NCI-H526 treated with DMSO at 0.1 percent for 48 hours (cell line): Measurements from ENCODE around the gene E2F3.

ENCODE experiments used
- DNase-seq: peaks from one replicate; lab custom pipeline; 2025; lab: John Stamatoyannopoulos, UW

The E2F3 gene

DNA sequence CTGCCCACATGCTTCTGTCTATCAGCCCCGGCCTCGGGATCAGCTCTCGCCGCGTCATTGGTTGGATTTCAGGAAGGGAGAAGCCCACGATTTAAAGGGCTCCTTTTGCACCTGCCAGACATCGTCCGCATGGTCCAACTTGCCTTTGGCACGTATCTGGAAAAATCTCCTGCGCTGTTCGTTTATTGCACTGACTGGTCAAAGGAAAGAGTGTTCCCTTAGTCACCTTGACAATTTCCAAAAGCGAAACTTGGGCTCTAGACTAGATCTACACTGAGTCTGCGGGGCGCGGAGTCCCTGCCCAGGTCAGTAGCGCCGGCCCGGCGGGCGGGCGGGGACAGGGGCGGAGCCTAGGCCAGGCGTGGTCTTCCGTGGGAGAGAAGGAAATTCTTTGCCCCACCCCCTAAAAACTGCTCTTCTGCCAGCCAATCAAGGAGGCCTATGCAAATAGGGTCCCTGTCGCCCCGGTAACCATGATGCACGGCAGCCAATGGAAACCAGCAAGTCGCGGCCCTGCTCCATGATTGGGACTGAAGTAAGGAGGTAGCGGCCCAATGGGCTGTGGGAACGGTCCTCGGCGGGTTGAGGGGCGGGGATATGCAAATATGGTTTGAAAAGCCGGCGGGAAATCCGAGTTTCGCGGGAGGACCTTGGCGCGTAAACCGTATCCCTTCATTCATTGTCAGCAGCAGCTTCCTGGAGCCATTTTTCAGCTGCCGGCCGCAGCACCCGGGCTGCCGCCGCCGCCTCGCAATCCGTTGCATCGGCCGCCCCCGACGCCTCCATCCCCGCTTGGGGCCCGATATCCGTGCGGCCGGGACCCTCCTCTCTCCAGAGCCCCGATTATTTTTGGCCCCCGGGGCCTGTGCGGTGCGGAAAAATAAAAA lies at the start of gene E2F3:
Gene E2F3, plus strand, starts transcription at position 675 of the 887 bp plus-strand sequence. CDS start 354 bp downstream, outside the sequence.
- DNase-seq, result peak; percentile 99

DNA sequence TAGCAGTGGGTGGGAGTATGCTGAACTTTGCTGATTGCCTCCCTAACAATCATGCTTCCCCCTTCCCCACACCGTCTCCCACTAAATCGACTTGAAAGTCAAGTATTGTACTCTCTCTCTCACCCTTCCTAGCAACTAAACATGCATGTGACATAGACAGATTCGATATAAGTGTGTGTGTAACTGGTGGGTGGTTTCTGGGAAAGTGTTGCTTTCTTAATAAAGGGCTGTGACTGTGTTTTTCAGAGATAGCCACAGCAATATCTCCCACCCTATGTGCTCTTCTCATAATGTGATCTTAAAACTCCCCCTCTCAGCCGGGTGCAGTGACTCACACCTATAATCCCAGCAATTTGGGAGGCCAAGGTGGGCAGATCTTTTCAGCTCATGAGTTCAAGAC lies 49.3 kb upstream of the E2F3 start:
- no peak for DNase-seq

DNA sequence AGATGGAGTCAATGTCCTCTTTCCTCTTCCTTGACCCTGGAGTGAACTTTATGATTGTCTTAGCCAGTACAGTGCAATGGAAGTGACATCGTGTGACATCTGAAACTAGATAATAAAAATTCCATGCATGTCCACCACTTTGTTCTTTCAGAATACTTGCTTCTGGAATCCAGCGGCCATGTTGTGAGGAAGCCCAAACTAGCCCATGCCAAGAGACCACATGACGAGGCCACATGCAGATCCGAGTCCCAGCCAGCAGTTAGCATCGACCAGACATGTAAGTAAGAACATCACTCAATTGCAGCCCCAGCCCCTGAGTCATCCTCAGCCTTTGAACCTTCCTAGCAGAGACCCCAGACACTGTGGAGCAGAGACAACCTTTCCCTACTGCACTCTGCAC lies 48.5 kb upstream of the E2F3 start:
- no peak for DNase-seq

DNA sequence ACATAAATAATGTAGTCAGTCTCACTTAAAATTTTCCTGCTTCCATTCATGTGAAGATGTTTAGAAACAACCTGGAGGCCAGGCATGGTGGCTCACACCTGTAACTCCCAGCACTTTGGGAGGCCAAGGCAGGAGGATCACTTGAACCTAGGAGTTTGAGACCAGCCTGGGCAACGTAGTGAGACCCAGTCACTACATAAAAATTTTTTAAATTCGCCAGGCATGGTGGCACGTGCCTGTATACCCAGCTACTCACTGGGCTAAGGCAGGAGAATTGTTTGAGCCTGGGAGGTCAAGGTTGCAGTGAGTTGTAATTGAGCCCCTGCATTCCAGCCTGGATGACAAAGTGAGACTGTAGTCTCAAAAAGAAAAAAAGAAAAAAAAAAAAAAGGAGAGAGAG lies 47.3 kb upstream of the E2F3 start:
- no peak for DNase-seq

GRCh38 chr6:20360471-20361119 lies 41.1 kb upstream of the E2F3 start:
- DNase-seq, result no peak

- DNase-seq, result no peak
These were observed 39.1 kb upstream of the E2F3 start for GRCh38 chr6:20362623-20363022.

GRCh38 chr6:20364327-20364726 lies 37.4 kb upstream of the E2F3 start:
- DNase-seq, result no peak

- DNase-seq, result no peak
These were observed 36.2 kb upstream of the E2F3 start for GRCh38 chr6:20365456-20365855.

DNA sequence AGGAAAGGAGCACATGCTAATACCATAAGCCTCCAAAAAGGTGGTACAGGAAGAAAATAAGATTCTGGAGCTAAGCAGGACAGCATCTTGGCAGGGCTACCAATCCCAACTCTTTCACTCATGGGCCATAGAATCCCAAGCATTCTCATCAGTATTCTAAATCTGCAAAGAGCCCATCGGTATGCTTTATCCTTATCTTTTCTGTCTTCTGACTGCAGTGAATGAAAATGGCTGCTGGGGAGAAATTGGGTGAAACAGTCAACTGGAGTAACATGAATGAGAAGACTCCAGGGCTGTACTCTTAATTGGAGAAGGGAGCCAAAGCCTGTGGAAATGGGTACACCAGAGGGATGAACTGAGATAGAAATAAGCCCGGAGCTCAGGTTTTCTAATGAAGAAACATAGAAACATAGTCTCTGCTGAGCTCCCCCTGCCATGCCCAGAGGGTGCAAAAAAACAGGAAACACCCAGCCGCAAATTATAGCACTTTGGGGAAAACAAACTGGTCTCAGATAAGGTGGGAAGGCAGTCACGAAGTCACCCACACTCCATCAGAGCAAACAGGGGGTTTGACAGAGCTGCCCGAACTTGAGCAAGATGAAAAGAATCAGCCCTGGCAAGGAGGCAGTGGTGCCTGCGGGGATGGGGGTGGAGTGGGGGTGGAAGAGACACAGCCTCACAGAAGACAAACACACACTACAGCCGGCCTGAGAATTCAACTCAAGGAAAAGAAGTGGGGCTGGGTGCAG lies 35.4 kb upstream of the E2F3 start:
- DNase-seq, result no peak

DNA sequence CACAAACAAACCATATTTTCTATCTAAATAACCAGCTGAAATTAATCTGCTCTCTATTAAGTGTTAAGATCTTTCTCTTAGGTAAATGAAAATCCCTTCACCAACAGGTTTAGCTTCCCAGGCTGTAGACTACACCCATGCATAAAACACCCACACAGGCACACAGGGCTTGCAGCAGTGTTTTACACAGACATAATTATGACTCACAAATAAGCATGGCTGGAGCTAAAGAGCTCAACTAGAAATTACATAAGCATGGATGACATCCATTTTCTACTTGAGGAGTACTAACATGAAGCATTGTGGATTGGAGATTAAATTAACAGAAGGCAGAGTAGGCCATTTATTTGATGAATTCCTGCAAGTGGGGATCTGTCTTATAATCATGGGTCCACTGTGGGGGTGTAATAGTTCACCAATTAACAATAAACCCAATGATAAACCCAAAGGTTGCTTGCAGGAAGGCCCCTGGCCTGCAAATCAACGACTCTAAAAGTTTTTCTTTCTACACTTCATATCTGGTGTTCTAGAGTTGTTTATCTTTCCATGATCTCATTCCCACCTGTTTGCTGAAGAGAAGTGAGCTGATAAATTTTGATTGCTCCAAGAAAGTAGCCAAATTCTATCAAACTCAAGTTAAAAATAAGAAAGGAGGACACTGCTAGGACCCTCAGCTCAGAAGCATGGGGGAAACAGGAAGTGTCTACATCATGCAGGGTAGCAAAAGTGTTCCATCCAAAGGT lies 33.8 kb upstream of the E2F3 start:
- no peak for DNase-seq

GRCh38 chr6:20370393-20370792 lies 31.3 kb upstream of the E2F3 start:
- no peak for DNase-seq

DNA sequence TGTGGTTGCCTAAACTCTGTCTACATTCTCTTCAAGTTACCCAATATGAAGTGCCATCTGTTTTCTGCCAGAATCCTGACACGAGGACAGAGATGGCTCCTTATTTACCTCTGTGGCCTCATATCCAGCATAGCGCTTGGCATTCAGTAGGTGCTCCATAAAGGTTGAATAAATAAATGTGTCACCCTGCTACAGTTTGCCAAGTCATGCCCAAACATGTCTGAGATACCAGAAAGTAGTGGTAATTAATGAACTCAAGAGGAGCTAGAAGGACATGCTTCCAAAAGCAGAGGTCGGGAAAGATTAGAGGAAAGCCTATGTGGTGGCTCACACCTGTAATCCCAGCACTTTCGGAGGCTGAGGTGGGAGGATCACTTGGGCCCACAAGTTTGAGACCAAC lies 30.9 kb upstream of the E2F3 start:
- DNase-seq, result no peak

DNA sequence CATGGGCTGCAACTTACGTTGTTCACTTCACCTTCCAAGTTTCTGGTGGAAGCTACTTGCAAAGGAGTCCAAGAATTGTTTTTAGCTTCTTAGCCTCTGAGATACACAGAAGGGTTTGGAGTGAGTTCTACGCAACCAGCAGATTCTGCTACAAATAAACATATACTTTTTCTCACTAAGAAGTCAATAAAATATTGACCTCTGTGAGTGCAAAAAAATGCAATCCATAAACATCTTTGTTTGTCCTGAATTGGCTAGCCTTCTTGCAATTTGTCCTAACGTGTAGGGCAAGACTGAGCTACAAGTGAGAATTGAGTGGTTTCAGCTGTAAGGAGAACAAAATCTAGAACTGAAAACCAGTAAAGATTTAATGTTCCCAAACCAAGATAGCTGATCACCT lies 26.2 kb upstream of the E2F3 start:
- no peak for DNase-seq

- peak; percentile 13 for DNase-seq
These were observed 23.9 kb upstream of the E2F3 start for GRCh38 chr6:20377623-20378265.

- no peak for DNase-seq
These were observed 22.4 kb upstream of the E2F3 start for GRCh38 chr6:20379231-20379630.

- no peak for DNase-seq
These were observed 15.5 kb upstream of the E2F3 start for GRCh38 chr6:20386218-20386617.

GRCh38 chr6:20389066-20389465 lies 12.6 kb upstream of the E2F3 start:
- DNase-seq, result no peak

GRCh38 chr6:20393297-20393696 lies 8.4 kb upstream of the E2F3 start:
- no peak for DNase-seq

DNA sequence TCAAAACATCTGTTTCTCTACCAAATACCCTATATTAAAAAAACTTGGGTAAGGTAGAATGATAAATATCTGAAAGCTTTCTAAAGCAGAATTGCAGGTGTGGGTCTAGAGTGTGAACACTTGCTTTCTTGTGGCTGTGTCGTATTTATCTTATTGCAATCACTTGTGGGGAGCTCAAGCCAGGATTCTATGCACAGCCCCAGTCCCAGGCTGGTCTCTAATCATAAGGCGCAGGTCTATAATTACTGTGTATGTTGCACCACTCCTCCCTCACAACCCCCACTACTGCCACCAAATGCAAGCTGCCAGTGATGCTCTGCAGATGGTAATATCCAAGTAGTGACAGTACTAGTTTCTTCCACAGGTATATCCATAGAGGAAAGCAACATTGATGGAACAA lies 2.2 kb upstream of the E2F3 start:
- DNase-seq, result no peak

DNA sequence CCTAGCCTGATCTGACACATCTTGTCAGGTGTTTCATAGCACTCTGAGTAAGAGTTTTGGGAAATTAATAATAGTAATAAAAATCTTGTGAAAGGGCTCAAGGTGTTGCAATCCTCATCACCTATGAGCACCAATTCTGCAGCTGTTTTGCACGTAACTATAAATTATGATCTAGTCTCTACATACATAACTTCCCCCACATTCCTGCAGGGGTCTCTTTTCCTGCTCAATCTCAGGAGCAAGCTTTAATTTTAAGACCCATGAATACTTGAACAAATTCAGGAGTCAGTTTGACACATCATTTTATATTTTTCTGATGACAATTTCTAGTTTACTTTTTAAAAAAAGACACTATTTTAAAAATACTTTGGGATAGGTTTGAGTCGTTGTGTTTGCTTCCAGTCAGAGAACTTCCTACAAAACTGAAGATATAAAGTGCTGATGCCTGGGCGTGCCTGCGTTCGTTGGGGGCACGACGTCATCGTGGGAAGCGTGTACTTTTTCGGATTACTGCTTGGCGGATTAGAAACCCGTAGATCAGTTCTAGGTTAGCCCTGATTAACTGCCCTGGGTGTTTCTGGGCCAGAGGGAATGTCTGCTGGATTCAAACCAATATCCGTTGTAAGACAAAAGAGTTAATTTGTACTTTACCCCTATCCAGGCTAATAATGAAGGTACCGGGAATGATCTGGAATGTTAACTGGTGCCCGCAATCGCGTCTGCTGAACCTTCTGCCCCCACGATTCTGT lies 1.0 kb upstream of the E2F3 start:
- peak; percentile 68 for DNase-seq

GRCh38 chr6:20402092-20402341 lies 338 bp downstream of the E2F3 start:
- DNase-seq, result no peak
